Effector memory CD4-positive, alpha-beta T cell (primary cell): ENCODE results near the gene RNF11.

ENCODE experiments used
- DNase-seq, 3 donors: peaks; one replicate each; pipeline ENCODE4 v3.0.0-alpha.2; 2020
- H3K27ac ChIP-seq: 2 replicates; pipeline ENCODE4 v1.7.0; 2013; ENCODE audit warnings: mild to moderate bottlenecking, low read length, moderate library complexity; ENCODE audit not compliant: insufficient read depth, poor library complexity, severe bottlenecking
- H3K27me3 ChIP-seq: replicated peaks from 2 replicates; pipeline ENCODE4 v1.7.0; 2013; ENCODE audit warnings: mild to moderate bottlenecking, low read length; ENCODE audit not compliant: insufficient read depth, control insufficient read depth, poor library complexity, severe bottlenecking
- H3K36me3 ChIP-seq: 2 replicates; pipeline ENCODE4 v1.7.0; 2013; ENCODE audit warnings: mild to moderate bottlenecking, low read length, moderate library complexity; ENCODE audit not compliant: control insufficient read depth, insufficient read depth
- H3K4me1 ChIP-seq: 2 replicates; pipeline ENCODE4 v1.7.0; 2013; ENCODE audit warnings: low read length, mild to moderate bottlenecking; ENCODE audit not compliant: control insufficient read depth, insufficient read depth, poor library complexity, severe bottlenecking
- H3K4me3 ChIP-seq: 2 replicates; pipeline ENCODE4 v1.7.0; 2013; ENCODE audit warnings: low read length, low read depth, mild to moderate bottlenecking; ENCODE audit not compliant: insufficient read depth, poor library complexity, severe bottlenecking
- H3K9me3 ChIP-seq: 2 replicates; pipeline ENCODE4 v1.7.0; 2013; ENCODE audit warnings: mild to moderate bottlenecking, low read length, moderate library complexity; ENCODE audit not compliant: control insufficient read depth

The RNF11 gene

GRCh38 chr1:51299185-51299885 lies 63.3 kb downstream of the RNF11 start:
- H3K36me3 ChIP-seq, result no peaks in the 10 kb centered on the region
- H3K9me3 ChIP-seq, result no peaks in the 10 kb centered on the region
- H3K27me3 ChIP-seq, result no peaks in the 10 kb centered on the region
- H3K4me3 ChIP-seq, result no peak overlapping the region
- DNase-seq, result no peak
- H3K4me1 ChIP-seq, result peaks cover 3% of the 10 kb centered on the region
- H3K27ac ChIP-seq, result no peak overlapping the region

GRCh38 chr1:51299981-51300670 lies 64.1 kb downstream of the RNF11 start:
- Histone ChIP-seq H3K4me3 (no peak overlapping the region), H3K36me3 (no peaks in the 10 kb centered on the region), H3K9me3 (no peaks in the 10 kb centered on the region), H3K4me1 (peaks cover 3% of the 10 kb centered on the region), H3K27ac (no peak overlapping the region), H3K27me3 (no peaks in the 10 kb centered on the region)
- DNase-seq, result no peak

GRCh38 chr1:51301152-51301843 lies 65.2 kb downstream of the RNF11 start:
- H3K4me3 ChIP-seq, result no peak overlapping the region
- no peak for DNase-seq
- H3K27ac ChIP-seq, result no peak overlapping the region
- peaks cover 3% of the 10 kb centered on the region for H3K4me1 ChIP-seq
- H3K9me3 ChIP-seq, result no peaks in the 10 kb centered on the region
- no peaks in the 10 kb centered on the region for H3K27me3 ChIP-seq
- H3K36me3 ChIP-seq, result no peaks in the 10 kb centered on the region

GRCh38 chr1:51301844-51302162 lies 65.7 kb downstream of the RNF11 start:
- no peaks in the 10 kb centered on the region for H3K4me1 ChIP-seq
- no peak overlapping the region for H3K4me3 ChIP-seq
- no peaks in the 10 kb centered on the region for H3K27me3 ChIP-seq
- DNase-seq, result no peak
- no peaks in the 10 kb centered on the region for H3K9me3 ChIP-seq
- H3K27ac ChIP-seq, result no peak overlapping the region
- no peaks in the 10 kb centered on the region for H3K36me3 ChIP-seq

- Histone ChIP-seq H3K27me3 (no peaks in the 10 kb centered on the region), H3K27ac (no peak overlapping the region), H3K4me1 (no peaks in the 10 kb centered on the region), H3K4me3 (no peak overlapping the region), H3K36me3 (no peaks in the 10 kb centered on the region), H3K9me3 (no peaks in the 10 kb centered on the region)
- no peak for DNase-seq
Observed at GRCh38 chr1:51302270-51302669, 66.2 kb downstream of the RNF11 start.

GRCh38 chr1:51302746-51303145 lies 66.7 kb downstream of the RNF11 start:
- Histone ChIP-seq H3K27ac (no peak overlapping the region), H3K27me3 (no peaks in the 10 kb centered on the region), H3K4me1 (no peaks in the 10 kb centered on the region), H3K36me3 (no peaks in the 10 kb centered on the region), H3K9me3 (no peaks in the 10 kb centered on the region), H3K4me3 (no peak overlapping the region)
- no peak for DNase-seq

- no peaks in the 10 kb centered on the region for H3K36me3 ChIP-seq
- no peak overlapping the region for H3K27ac ChIP-seq
- H3K4me1 ChIP-seq, result no peaks in the 10 kb centered on the region
- no peak for DNase-seq
- no peaks in the 10 kb centered on the region for H3K27me3 ChIP-seq
- H3K4me3 ChIP-seq, result no peak overlapping the region
- no peaks in the 10 kb centered on the region for H3K9me3 ChIP-seq
Observed at GRCh38 chr1:51303315-51303714, 67.2 kb downstream of the RNF11 start.

- DNase-seq, result no peak
- H3K4me3 ChIP-seq, result no peak overlapping the region
- H3K27ac ChIP-seq, result no peak overlapping the region
- no peaks in the 10 kb centered on the region for H3K9me3 ChIP-seq
- no peaks in the 10 kb centered on the region for H3K4me1 ChIP-seq
- no peaks in the 10 kb centered on the region for H3K36me3 ChIP-seq
- no peaks in the 10 kb centered on the region for H3K27me3 ChIP-seq
Observed at GRCh38 chr1:51303751-51304251, 67.7 kb downstream of the RNF11 start.

GRCh38 chr1:51304360-51304759 lies 68.3 kb downstream of the RNF11 start:
- H3K27ac ChIP-seq, result no peak overlapping the region
- H3K36me3 ChIP-seq, result no peaks in the 10 kb centered on the region
- no peak for DNase-seq
- H3K9me3 ChIP-seq, result no peaks in the 10 kb centered on the region
- no peaks in the 10 kb centered on the region for H3K4me1 ChIP-seq
- H3K27me3 ChIP-seq, result no peaks in the 10 kb centered on the region
- no peak overlapping the region for H3K4me3 ChIP-seq

GRCh38 chr1:51305371-51305823 lies 69.3 kb downstream of the RNF11 start:
- Histone ChIP-seq H3K27me3 (no peaks in the 10 kb centered on the region), H3K27ac (no peak overlapping the region)
- DNase-seq, result no peak

More at GRCh38 chr1:51305371-51305823, 69.3 kb downstream of the RNF11 start:
- no peaks in the 10 kb centered on the region for H3K9me3 ChIP-seq
- no peaks in the 10 kb centered on the region for H3K4me1 ChIP-seq
- no peak overlapping the region for H3K4me3 ChIP-seq
- H3K36me3 ChIP-seq, result no peaks in the 10 kb centered on the region
